Measurements from ENCODE around the gene SCFD2.
A peak's percentile ranks its signal among the peaks of the same experiment; 100 is the strongest.

SCFD2 gene

DNA sequence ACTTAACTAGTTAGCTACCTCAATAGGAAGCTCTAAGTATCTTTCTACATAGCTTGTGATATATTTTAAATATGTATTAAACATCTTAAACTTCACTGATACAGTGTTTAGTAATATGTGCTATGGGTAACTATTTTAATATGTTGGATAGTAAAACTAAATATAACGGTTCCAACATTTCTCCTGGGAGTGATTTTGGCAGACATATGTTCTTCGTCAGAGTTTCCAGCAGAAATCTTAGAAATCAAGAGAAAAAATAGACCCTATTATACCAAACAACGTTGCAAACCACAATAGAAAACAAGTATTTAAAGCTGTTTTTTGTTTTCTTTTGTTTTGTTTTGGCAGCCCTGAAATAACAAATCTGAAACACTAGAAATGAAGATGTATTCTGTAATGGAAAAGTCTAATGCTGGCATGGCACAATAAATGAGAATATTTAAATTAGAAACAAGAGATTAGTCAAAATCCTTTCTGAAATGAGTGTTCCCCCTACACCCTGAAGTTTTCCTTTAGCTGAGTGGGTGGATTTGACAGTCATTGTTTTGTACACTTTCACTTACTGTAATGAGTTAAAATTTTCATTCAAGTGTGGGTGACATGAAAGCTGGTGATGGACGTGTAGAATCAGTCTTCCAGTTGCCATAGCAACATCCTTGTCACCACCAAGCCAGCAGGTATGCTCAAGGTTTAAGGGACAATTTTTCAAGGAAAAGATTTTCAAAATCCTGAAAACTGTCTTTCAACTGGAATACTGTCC is 233.5 kb downstream of the SCFD2 start:
- DNase-seq = peak; percentile 23

- no peak for DNase-seq
These were observed 234.3 kb downstream of the SCFD2 start for GRCh38 chr4:53131562-53131925.

DNA sequence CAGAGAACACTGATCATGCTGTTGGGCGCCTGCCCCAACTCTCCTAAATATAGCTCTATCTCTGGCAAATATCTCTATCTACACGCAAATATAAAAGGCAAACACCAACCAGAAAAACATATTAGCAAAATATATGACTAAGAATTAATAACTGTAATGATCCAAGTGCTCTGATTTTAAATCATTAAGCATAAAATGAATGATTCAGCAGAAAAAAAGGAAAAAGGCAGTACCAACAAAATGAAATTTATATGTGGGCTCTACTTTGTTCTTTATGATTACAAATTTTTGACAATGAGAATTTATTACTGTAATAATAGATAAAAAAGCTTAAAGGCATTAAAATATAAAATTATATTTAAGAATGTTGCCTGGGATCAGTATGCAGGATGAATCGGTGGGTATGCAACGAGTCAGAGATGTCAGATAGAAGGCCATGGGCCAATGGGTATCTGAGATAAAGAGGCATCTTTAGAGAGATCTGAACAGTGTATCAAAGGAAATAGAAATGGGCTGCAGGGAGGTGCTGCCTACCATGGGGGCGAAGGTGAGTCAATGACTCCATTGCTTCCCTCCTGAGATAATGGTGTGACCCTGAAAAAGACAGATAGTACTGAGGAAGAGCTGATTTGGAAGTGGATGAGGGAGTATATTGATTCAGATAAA is 234.8 kb downstream of the SCFD2 start:
- DNase-seq = peak; percentile 13

- no peak for DNase-seq
These were observed 237.0 kb downstream of the SCFD2 start for GRCh38 chr4:53128706-53129357.

- no peak for DNase-seq
These were observed 237.6 kb downstream of the SCFD2 start for GRCh38 chr4:53128231-53128630.

DNA sequence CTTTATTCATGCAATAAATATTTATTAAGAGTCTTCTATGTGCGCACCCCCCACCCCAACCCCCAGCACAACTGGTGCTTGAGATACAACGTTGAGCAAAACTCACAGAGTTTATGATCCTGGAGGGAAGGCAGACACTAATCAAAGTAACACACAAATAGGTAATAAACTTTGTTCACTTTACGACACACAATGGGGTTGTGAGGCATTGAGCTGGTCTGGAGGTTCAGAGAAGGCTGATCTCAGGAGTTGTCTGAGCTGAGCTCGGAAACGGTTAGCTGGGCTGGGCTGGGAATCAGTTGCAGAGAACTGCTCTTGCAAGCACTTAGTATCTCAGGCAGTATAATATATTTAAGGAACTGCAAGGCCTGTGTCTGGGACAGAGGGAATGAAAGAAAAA is 238.5 kb downstream of the SCFD2 start:
- no peak for DNase-seq

GRCh38 chr4:53126099-53126498 is 239.8 kb downstream of the SCFD2 start:
- no peak for DNase-seq

- no peak for DNase-seq
These were observed 242.0 kb downstream of the SCFD2 start for GRCh38 chr4:53123819-53124218.

DNA sequence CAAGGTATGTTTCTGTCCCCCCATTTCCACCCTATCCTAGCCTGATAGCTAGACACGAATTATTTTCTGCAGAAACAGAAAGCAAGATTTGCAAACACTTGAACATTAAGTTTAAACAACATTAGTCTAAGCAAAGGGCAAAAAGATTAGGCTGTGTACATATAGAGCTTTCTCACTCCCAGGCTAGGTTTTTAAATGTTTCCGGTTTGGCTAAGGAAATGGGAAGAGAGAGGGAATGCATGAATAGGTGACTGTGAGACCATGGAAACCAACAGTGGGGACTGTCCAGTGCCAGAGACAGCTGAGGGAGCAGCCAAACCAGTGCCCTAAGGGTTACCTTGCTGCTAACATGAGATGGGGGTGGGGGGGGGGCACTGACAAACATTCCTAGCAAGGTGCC is 242.7 kb downstream of the SCFD2 start:
- DNase-seq = no peak

DNA sequence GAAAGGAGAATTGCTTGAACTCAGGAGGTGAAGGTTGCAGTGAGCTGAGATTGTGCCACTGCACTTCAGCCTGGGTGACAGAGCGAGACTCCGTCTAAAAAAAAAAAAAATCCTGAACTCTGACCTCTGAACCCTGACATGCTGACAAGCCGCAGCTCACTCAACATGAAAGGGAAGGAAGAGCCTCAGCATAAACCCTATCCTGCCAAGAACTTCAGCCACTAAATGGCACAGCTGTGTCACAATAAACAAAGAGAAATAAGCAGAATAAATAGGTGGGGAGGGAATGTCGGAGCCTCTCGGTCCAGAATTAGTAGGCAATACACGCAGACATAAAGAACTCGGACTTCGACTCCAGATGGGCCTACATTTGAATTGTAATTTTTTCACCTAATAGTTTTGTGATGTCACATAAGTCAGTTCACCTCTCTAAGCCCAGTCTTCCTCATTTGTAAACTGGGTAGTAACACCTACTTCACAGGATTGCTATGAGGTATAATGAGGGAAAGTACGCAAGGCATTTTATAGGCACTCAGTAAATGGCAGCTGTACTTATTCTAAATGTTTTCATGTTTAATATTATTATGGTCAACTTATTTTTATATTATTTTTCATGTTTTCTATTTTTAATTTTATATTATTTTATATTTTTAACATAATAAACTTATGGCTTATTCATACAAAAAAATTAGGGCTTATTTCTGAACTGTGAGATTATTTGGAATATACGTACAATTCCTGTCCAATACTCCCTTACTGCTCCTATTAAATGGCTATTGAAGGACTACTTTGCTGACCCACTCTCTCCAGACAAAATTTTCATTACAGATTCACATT is 243.4 kb downstream of the SCFD2 start:
- DNase-seq = no peak

GRCh38 chr4:53121264-53121865 is 244.5 kb downstream of the SCFD2 start:
- no peak for DNase-seq

DNA sequence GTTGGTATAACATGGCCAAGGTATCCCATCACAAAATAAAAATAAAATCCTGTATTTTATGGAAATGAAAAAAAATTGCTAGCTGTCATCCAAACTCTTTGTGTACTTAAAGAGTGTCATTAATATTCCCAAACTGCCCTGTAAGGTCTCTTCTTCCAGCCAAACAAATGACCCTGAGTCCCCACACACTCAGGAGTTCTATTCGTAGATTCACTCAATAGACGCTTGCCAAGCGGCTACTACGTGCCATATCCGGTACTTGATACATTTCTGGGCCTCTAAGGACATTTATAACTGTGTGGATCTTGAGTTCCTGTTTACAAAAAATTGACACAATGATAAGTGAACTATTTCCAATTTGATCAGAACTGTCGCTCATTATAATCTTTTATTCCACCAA is 245.1 kb downstream of the SCFD2 start:
- no peak for DNase-seq

DNA sequence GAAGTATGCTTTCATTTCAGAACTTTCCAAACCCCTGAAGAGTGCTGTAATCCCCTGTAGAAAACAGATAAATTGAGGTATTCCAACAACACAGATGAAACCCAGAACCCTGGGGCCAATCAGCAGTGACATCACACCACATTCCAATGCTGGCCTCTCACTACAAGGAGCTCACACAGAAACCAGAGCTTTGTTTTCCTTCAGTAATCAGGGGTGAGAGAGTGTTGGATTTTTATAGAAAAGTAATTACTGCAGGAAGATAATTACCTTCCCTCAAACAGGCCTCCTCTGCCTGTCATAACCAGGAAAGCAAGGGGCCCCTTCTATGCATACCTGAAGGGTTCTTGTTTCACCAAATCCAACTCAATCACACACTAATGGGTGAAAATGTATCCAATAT is 246.2 kb downstream of the SCFD2 start:
- no peak for DNase-seq

DNA sequence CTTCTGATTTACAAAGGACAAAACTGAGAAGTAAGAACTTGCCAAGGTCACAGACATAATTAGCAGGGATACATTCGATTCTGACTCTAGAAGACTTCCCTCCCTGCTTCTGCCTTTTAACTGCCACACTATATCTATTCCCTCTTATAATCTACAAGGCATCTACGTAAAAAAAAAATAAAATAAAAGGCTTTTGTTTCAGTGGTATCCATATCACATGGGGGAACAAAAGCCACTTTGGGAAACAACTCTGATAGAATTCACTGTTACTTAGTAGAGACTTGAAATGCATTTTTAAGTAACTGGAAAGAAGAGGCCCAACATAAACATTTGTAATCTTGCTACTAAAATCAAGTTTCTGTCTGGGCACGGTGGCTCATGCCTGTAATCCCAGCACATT is 247.2 kb downstream of the SCFD2 start:
- no peak for DNase-seq

DNA sequence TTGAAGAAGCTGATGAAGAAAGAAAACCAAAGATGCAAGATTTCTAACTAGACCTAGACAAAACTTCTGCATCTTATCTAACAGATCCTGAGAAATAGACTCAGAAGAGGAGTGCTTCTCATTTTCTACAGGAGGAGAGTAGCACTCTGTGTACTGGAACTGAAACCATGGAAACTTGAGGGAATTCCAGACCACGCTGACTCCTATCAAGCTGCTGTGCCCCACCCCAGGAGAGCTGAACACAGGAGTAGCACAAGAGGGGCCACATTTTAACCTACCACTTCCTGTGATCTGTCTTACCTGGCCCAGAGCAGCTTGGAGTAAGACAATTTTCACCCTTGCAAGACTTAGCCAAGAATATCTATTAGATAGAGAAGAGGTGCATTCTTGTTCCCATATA is 248.9 kb downstream of the SCFD2 start:
- no peak for DNase-seq

GRCh38 chr4:53113431-53114225 is 252.2 kb downstream of the SCFD2 start:
- peak; percentile 17 for DNase-seq

DNA sequence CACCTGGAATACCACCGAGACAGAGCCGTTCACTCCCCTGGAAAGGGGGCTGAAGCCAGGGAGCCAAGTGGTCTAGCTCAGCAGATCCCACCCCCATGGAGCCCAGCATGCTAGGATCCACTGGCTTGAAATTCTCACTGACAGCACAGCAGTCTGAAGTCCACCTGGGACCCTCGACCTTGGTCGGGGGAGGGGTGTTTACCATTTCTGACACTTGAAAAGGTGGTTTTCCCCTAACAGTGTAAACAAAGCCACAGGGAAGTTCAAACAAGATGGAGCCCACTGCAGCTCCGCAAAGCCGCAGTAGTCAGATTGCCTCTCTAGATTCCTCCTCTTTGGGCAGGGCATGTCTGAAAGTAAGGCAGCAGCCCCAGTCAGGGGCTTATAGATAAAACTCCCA is 260.5 kb downstream of the SCFD2 start:
- no peak for DNase-seq

DNA sequence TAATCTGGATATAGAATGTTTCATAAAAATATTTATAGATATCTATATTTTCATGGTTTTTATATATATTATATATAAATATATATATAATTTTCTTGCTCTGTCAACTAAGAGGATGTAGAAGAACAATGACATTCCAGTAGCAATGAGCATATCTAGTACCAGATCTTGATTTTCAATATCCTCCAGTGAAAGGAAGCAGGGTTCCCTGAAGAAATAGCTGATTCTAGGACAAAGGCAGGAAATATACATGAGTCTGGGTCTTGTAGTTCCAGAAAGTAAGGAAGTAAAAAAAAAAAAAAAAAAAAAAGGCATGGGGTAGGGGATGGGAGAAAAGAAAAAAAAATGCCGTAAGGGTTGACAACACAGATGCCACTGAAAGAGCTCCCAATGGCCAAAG is 262.4 kb downstream of the SCFD2 start:
- DNase-seq = no peak

DNA sequence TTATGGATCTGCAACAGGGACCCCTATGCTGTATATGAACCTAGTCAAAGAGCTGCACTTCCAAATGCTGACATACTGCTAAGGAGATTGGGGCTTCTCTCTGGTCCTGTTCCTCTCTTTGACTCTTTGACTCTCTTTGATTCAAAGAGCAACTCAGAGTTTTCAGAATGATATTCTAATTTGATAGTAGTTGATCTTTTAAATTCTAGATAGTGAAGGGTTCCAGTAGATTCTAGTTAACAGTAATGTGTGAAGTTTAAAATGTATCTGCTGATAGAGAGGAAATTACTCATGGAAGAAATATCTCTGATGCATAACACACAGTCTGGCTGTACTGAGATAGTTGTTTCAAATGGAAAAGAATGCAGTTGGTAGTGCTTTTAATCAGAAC is 264.7 kb downstream of the SCFD2 start:
- no peak for DNase-seq

GRCh38 chr4:53100501-53101190 is 265.2 kb downstream of the SCFD2 start:
- no peak for DNase-seq

- DNase-seq = no peak
These were observed 267.2 kb downstream of the SCFD2 start for GRCh38 chr4:53098681-53099121.

Data from stimulated activated CD4-positive, alpha-beta T cell treated with anti-CD3 and anti-CD28 coated beads, Interleukin-1b, Interleukin-23, amount 100 ng/mL, for 48 hours (primary cell).